ENCODE results near the gene REEP5. TPM values are rescaled to one million over a fixed set of nuclear protein-coding genes. Genes with fewer than 3 reads are reported as not detected.

Gene REEP5
- total and polyA plus RNA-seq, 2 of the 13 experiments (the other 11 are each of a cell fraction or from before 2014, with no cell fraction given): 49.4 to 239 TPM

DNA sequence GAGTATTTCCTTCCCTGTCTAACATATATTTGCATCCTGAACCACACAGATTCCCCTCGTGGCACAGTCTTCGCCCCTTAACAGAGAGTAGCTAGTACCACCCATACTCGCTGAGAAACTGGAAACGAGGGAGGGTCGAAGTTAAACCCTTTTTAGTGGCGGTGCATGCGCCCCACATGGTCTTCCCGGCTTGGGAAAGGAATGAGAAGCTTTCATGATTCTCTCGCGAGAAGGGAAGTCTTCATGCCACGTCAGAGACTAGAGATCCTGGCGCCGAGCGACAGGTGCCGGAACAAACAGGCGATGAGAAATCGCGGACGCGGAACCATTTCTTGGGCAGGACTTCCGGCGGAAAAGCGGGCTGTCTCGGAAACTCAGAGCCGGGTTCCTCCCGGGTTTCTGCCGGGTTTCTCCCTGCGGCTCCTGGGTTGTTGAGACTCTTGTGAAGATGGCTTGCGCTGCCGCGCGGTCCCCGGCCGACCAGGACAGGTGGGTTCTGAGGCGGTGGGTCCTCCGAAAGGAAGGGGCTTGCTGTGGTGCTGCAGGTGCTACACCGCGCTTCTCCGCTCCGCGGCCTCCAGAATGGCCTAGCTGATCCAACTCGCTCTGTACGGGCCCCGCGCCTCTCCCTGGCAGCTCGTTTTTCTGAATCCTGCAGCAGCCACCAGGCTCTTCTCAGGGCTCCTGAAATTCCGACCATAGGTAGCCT, 60.9 kb downstream of the REEP5 start, which contains the start of gene SRP19 (continued):
- TF ChIP-seq, protein P1, sequence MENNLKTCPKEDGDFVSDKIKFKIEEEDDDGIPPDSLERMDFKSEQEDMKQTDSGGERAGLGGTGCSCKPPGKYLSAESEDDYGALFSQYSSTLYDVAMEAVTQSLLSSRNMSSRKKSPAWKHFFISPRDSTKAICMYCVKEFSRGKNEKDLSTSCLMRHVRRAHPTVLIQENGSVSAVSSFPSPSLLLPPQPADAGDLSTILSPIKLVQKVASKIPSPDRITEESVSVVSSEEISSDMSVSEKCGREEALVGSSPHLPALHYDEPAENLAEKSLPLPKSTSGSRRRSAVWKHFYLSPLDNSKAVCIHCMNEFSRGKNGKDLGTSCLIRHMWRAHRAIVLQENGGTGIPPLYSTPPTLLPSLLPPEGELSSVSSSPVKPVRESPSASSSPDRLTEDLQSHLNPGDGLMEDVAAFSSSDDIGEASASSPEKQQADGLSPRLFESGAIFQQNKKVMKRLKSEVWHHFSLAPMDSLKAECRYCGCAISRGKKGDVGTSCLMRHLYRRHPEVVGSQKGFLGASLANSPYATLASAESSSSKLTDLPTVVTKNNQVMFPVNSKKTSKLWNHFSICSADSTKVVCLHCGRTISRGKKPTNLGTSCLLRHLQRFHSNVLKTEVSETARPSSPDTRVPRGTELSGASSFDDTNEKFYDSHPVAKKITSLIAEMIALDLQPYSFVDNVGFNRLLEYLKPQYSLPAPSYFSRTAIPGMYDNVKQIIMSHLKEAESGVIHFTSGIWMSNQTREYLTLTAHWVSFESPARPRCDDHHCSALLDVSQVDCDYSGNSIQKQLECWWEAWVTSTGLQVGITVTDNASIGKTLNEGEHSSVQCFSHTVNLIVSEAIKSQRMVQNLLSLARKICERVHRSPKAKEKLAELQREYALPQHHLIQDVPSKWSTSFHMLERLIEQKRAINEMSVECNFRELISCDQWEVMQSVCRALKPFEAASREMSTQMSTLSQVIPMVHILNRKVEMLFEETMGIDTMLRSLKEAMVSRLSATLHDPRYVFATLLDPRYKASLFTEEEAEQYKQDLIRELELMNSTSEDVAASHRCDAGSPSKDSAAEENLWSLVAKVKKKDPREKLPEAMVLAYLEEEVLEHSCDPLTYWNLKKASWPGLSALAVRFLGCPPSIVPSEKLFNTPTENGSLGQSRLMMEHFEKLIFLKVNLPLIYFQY (CRISPR knock-in tag; IDR thresholded peaks at IDR 0.05; ENCODE audit: borderline replicate concordance): 0 out of 2 replicates have a peak, but pooled peaks have one; percentile 16
- TF ChIP-seq POLR2A (IDR thresholded peaks at IDR 0.05; ENCODE audit: insufficient read depth in 1 of 2, low read depth in 2 of 2, low read length in 2 of 2): peak; percentile 68 to 80; a peak in 3 of 4 replicates
- TF ChIP-seq ZNF224 (CRISPR knock-in tag; IDR thresholded peaks at IDR 0.05): peak; percentile 76; the same call in 1 of the 2 replicates
- TF ChIP-seq ZNF614 (CRISPR knock-in tag; IDR thresholded peaks at IDR 0.05; ENCODE audit: borderline replicate concordance): peak; percentile 90; the same call in 1 of the 2 replicates
- peak; percentile 55 for TF ChIP-seq FOSL2 (CRISPR knock-in tag; IDR thresholded peaks at IDR 0.05)
- TF ChIP-seq, protein P2, sequence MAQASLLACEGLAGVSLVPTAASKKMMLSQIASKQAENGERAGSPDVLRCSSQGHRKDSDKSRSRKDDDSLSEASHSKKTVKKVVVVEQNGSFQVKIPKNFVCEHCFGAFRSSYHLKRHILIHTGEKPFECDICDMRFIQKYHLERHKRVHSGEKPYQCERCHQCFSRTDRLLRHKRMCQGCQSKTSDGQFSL (CRISPR knock-in tag; IDR thresholded peaks at IDR 0.05): peak; percentile 73; the same call in 1 of the 2 replicates
- peak; percentile 69; the same call in 1 of the 2 replicates for TF ChIP-seq HDAC2 (CRISPR knock-in tag; IDR thresholded peaks at IDR 0.05)
- TF ChIP-seq FOXP1 (IDR thresholded peaks at IDR 0.05): no peak
- no peak for TF ChIP-seq FOXP1 (CRISPR knock-in tag; IDR thresholded peaks at IDR 0.05)
- TF ChIP-seq ZNF510 (CRISPR knock-in tag; IDR thresholded peaks at IDR 0.05; ENCODE audit: low read depth): peak; percentile 48; the same call in 1 of the 2 replicates
- TF ChIP-seq ZBTB1 (CRISPR knock-in tag; IDR thresholded peaks at IDR 0.05; ENCODE audit: borderline replicate concordance): 0 out of 2 replicates have a peak, but pooled peaks have one; percentile 26
- TF ChIP-seq DNMT3B (CRISPR knock-in tag; conservative IDR thresholded peaks at IDR 0.05): peak; percentile 98
- TF ChIP-seq SIX1 (CRISPR knock-in tag; IDR thresholded peaks at IDR 0.05; ENCODE audit: borderline replicate concordance): no peak
- TF ChIP-seq U2AF1 (optimal IDR thresholded peaks at IDR 0.05; ENCODE audit: low read depth, low read length): no peak
- TF ChIP-seq, protein P3, sequence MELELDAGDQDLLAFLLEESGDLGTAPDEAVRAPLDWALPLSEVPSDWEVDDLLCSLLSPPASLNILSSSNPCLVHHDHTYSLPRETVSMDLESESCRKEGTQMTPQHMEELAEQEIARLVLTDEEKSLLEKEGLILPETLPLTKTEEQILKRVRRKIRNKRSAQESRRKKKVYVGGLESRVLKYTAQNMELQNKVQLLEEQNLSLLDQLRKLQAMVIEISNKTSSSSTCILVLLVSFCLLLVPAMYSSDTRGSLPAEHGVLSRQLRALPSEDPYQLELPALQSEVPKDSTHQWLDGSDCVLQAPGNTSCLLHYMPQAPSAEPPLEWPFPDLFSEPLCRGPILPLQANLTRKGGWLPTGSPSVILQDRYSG (CRISPR knock-in tag; IDR thresholded peaks at IDR 0.05): peak; percentile 98
- peak; percentile 95 for TF ChIP-seq ZFY (CRISPR knock-in tag; IDR thresholded peaks at IDR 0.05)
- no peak for TF ChIP-seq MAFF (IDR thresholded peaks at IDR 0.05; ENCODE audit: low read depth, low read length)
- no peak for TF ChIP-seq PRMT3 (CRISPR knock-in tag; IDR thresholded peaks at IDR 0.05; ENCODE audit: borderline replicate concordance, low read depth)
- TF ChIP-seq, protein P4, sequence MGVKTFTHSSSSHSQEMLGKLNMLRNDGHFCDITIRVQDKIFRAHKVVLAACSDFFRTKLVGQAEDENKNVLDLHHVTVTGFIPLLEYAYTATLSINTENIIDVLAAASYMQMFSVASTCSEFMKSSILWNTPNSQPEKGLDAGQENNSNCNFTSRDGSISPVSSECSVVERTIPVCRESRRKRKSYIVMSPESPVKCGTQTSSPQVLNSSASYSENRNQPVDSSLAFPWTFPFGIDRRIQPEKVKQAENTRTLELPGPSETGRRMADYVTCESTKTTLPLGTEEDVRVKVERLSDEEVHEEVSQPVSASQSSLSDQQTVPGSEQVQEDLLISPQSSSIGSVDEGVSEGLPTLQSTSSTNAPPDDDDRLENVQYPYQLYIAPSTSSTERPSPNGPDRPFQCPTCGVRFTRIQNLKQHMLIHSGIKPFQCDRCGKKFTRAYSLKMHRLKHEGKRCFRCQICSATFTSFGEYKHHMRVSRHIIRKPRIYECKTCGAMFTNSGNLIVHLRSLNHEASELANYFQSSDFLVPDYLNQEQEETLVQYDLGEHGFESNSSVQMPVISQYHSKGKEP (CRISPR knock-in tag; IDR thresholded peaks at IDR 0.05): peak; percentile 85; the same call in 1 of the 2 replicates
- peak; percentile 74 for TF ChIP-seq ZNF263 (CRISPR knock-in tag; IDR thresholded peaks at IDR 0.05)
- TF ChIP-seq ONECUT2 (CRISPR knock-in tag; IDR thresholded peaks at IDR 0.05): peak; percentile 61; the same call in 1 of the 2 replicates
- no peak for TF ChIP-seq SP1 (IDR thresholded peaks at IDR 0.05)
- peak; percentile 43; the same call in 1 of the 2 replicates for TF ChIP-seq SP1 (CRISPR knock-in tag; IDR thresholded peaks at IDR 0.05)
- no peak for TF ChIP-seq RELA (CRISPR knock-in tag; IDR thresholded peaks at IDR 0.05)
